ENCODE results near the gene ZBTB7B.

The ZBTB7B gene

GRCh38 chr1:154964359-154964758 lies 38.2 kb upstream of the ZBTB7B start:
- H3K9me3 Mint-ChIP-seq = no peaks in the 10 kb centered on the region
- peaks cover 39% of the 10 kb centered on the region for H3K36me3 Mint-ChIP-seq (ENCODE audit: low read depth)
- H3K27ac Mint-ChIP-seq = peak overlapping the region; percentile 44 to 97 (median 66)

GRCh38 chr1:154966111-154966510 lies 36.5 kb upstream of the ZBTB7B start:
- no peak for TF ChIP-seq CTCF (IDR thresholded peaks at IDR 0.05; ENCODE audit: unreplicated experiment in 3 of 3)
- Mint-ChIP-seq H3K36me3 (ENCODE audit: low read depth) (peaks cover 39% of the 10 kb centered on the region), H3K4me3 (no peak overlapping the region), H3K27ac (no peak overlapping the region), H3K9me3 (no peaks in the 10 kb centered on the region), H3K4me1 (peaks cover 39% of the 10 kb centered on the region), H3K27me3 (ENCODE audit: low read depth) (no peaks in the 10 kb centered on the region)

More at GRCh38 chr1:154964359-154964758, 38.2 kb upstream of the ZBTB7B start:
- Mint-ChIP-seq H3K4me1 (peaks cover 36% of the 10 kb centered on the region), H3K4me3 (peak overlapping the region in 2 of 3 experiments; percentile 30 to 50), H3K27me3 (ENCODE audit: low read depth) (no peaks in the 10 kb centered on the region)
- no peak for TF ChIP-seq CTCF (IDR thresholded peaks at IDR 0.05; ENCODE audit: unreplicated experiment in 3 of 3)

- H3K9me3 Mint-ChIP-seq = no peaks in the 10 kb centered on the region
- TF ChIP-seq CTCF (IDR thresholded peaks at IDR 0.05; ENCODE audit: unreplicated experiment in 3 of 3) = no peak
- H3K27me3 Mint-ChIP-seq (ENCODE audit: low read depth) = no peaks in the 10 kb centered on the region
- H3K36me3 Mint-ChIP-seq (ENCODE audit: low read depth) = peaks cover 36% of the 10 kb centered on the region
- H3K4me1 Mint-ChIP-seq = peaks cover 42% of the 10 kb centered on the region
- H3K4me3 Mint-ChIP-seq = peak overlapping the region in 2 of 3 experiments; percentile 70 to 86
- H3K27ac Mint-ChIP-seq = peak overlapping the region in 1 of 3 experiments; percentile 52
Measured at GRCh38 chr1:154967331-154967950, 35.2 kb upstream of the ZBTB7B start.

- TF ChIP-seq CTCF (IDR thresholded peaks at IDR 0.05; ENCODE audit: unreplicated experiment in 3 of 3) = no peak
- Mint-ChIP-seq H3K9me3 (no peaks in the 10 kb centered on the region), H3K27me3 (ENCODE audit: low read depth) (no peaks in the 10 kb centered on the region), H3K36me3 (ENCODE audit: low read depth) (peaks cover 27% of the 10 kb centered on the region), H3K4me3 (peak overlapping the region; percentile 84 to 86 (median 86)), H3K4me1 (peaks cover 35% of the 10 kb centered on the region), H3K27ac (peak overlapping the region; percentile 47 to 68 (median 61))
Measured at GRCh38 chr1:154968731-154969130, 33.9 kb upstream of the ZBTB7B start.

- peaks cover 32% of the 10 kb centered on the region for H3K4me1 Mint-ChIP-seq
- H3K27me3 Mint-ChIP-seq (ENCODE audit: low read depth) = no peaks in the 10 kb centered on the region
- H3K4me3 Mint-ChIP-seq = peak overlapping the region; percentile 84 to 86 (median 86)
- TF ChIP-seq CTCF (IDR thresholded peaks at IDR 0.05; ENCODE audit: unreplicated experiment in 3 of 3) = no peak
- H3K27ac Mint-ChIP-seq = peak overlapping the region; percentile 47 to 68 (median 61)
- H3K9me3 Mint-ChIP-seq = no peaks in the 10 kb centered on the region
- peaks cover 23% of the 10 kb centered on the region for H3K36me3 Mint-ChIP-seq (ENCODE audit: low read depth)
Measured at GRCh38 chr1:154969246-154969645, 33.4 kb upstream of the ZBTB7B start.

All from nephron (organoid).